SK-N-SH (cell line): Measurements from ENCODE around the gene PTPN2. TPM values are rescaled to one million over a fixed set of nuclear protein-coding genes. Genes with fewer than 3 reads are reported as not detected.

Source experiments
- CTCF ChIA-PET: fragments of 300-600, 350-600 bp; formaldehyde crosslinking; extraction: SDS; loops from one replicate; lab custom pipeline; 2021; lab: Yijun Ruan, JAX
- POLR2A ChIA-PET: fragments of 350-600 bp; sonication (Branson Sonifier 250); formaldehyde crosslinking; extraction: SDS; loops from one replicate; lab custom pipeline; 2020; ENCODE audit warnings: antibody characterized with exemption, inconsistent platforms; lab: Yijun Ruan, JAX
- DNase-seq: peaks from one replicate; pipeline ENCODE4 v3.0.0; 2012
- H2AFZ ChIP-seq: fragments of 200-600 bp; sonication (generic); 2 replicates; pipeline ENCODE4 v1.8.1; 2016; ENCODE audit warnings: antibody characterized with exemption, mild to moderate bottlenecking, low read depth
- H3F3A ChIP-seq: fragments of 200-600 bp; sonication (generic); replicated peaks from 2 replicates; pipeline ENCODE3; 2016; ENCODE audit warnings: antibody characterized with exemption, mild to moderate bottlenecking; ENCODE audit not compliant: insufficient read depth
- H3K27ac ChIP-seq, 2 experiments: fragments of 200-500 bp in 1 of 2; fragments of 200-600 bp in 1 of 2; sonication (Bioruptor generic) in 1 of 2; sonication (generic), shearing (Covaris generic) in 1 of 2; 2 replicates each; pipeline versions ENCODE4 v1.5.1 to v1.6.1; 2014 to 2016; ENCODE audit warnings: low read depth in 2 of 2, inconsistent platforms in 1 of 2, low read length in 1 of 2, mild to moderate bottlenecking in 1 of 2, mixed read lengths in 1 of 2
- H3K27me3 ChIP-seq: fragments of 200-600 bp; sonication (generic), shearing (Covaris generic); 2 replicates; pipeline ENCODE4 v1.6.1; 2016; ENCODE audit warnings: mixed run types; ENCODE audit not compliant: insufficient read depth
- H3K36me3 ChIP-seq, 2 experiments: fragments of 200-500 bp in 1 of 2; fragments of 200-600 bp in 1 of 2; sonication (Bioruptor generic) in 1 of 2; sonication (generic) in 1 of 2; replicated peaks in 1 of 2; 2 replicates each; pipeline versions ENCODE3 to v1.5.1; 2014 to 2016; ENCODE audit warnings: low read length in 1 of 2, mild to moderate bottlenecking in 1 of 2; ENCODE audit not compliant: insufficient read depth in 2 of 2, control insufficient read depth in 1 of 2
- H3K4me1 ChIP-seq, 2 experiments: fragments of 200-500 bp in 1 of 2; fragments of 200-600 bp in 1 of 2; sonication (Bioruptor generic) in 1 of 2; sonication (generic), shearing (Covaris generic) in 1 of 2; 2 replicates each; pipeline versions ENCODE4 v1.5.1 to v1.6.1; 2014 to 2016; ENCODE audit warnings: low read depth in 1 of 2, low read length in 1 of 2, mixed run types in 1 of 2; ENCODE audit not compliant: insufficient read depth in 2 of 2, control insufficient read depth in 1 of 2
- H3K4me2 ChIP-seq: fragments of 200-600 bp; sonication (generic), shearing (Covaris generic); 2 replicates; pipeline ENCODE4 v1.6.1; 2017; ENCODE audit warnings: mixed run types
- H3K4me3 ChIP-seq, 2 experiments: fragments of 200-500 bp in 1 of 2; fragments of 200-600 bp in 1 of 2; sonication (Bioruptor generic) in 1 of 2; sonication (generic), shearing (Covaris generic) in 1 of 2; 2 replicates each; pipeline versions ENCODE4 v1.5.1 to v1.8.1; 2014 to 2016; ENCODE audit warnings: low read depth in 2 of 2, inconsistent platforms in 1 of 2, low read length in 1 of 2, mild to moderate bottlenecking in 1 of 2, mixed read lengths in 1 of 2, moderate library complexity in 1 of 2
- H3K79me2 ChIP-seq: fragments of 200-600 bp; sonication (generic); 2 replicates; pipeline ENCODE4 v1.8.1; 2017; ENCODE audit warnings: mild to moderate bottlenecking; ENCODE audit not compliant: insufficient read depth
- H3K9ac ChIP-seq: fragments of 200-600 bp; sonication (generic); 2 replicates; pipeline ENCODE4 v1.6.1; 2017; ENCODE audit warnings: mixed run types
- H3K9me2 ChIP-seq: fragments of 200-600 bp; sonication (generic); 2 replicates; pipeline ENCODE4 v1.6.1; 2017; ENCODE audit warnings: mixed run types
- H3K9me3 ChIP-seq: fragments of 200-600 bp; sonication (generic); 2 replicates; pipeline ENCODE4 v1.6.1; 2017; ENCODE audit warnings: mixed run types, mild to moderate bottlenecking, moderate library complexity
- H4K20me1 ChIP-seq: fragments of 200-600 bp; sonication (generic); 2 replicates; pipeline ENCODE4 v1.6.1; 2017; ENCODE audit warnings: mild to moderate bottlenecking, mixed run types; ENCODE audit not compliant: insufficient read depth
- ELF1 ChIP-seq: IDR thresholded peaks from 2 replicates; pipeline ENCODE4 v1.4.0; 2012
- FOXJ3 ChIP-seq: sonication (generic); formaldehyde crosslinking; IDR thresholded peaks from 2 replicates; pipeline ENCODE4 v1.5.1; 2020; ENCODE audit warnings: mild to moderate bottlenecking, missing genetic modification reagents
- FOXM1 ChIP-seq: IDR thresholded peaks from 2 replicates; pipeline ENCODE4 v1.4.0; 2012; ENCODE audit warnings: low read depth, mild to moderate bottlenecking
- GABPA ChIP-seq: IDR thresholded peaks from 2 replicates; pipeline ENCODE4 v1.4.0; 2012; ENCODE audit warnings: low read depth, mild to moderate bottlenecking
- JUND ChIP-seq: IDR thresholded peaks from 2 replicates; pipeline ENCODE4 v1.4.0; 2012
- NFIC ChIP-seq: IDR thresholded peaks from 2 replicates; pipeline ENCODE4 v1.4.0; 2012; ENCODE audit warnings: borderline replicate concordance
- POLR2AphosphoS5 ChIP-seq: IDR thresholded peaks from 2 replicates; pipeline ENCODE4 v1.6.1; 2012; ENCODE audit warnings: low read depth, low read length
- RAD21 ChIP-seq: IDR thresholded peaks from 2 replicates; pipeline ENCODE4 v1.6.1; 2012; ENCODE audit warnings: mild to moderate bottlenecking, low read length
- RCOR1 ChIP-seq: fragments of 150-350 bp; IDR thresholded peaks from 2 replicates; pipeline ENCODE4 v1.6.1; 2017; ENCODE audit warnings: antibody characterized with exemption, low read length
- RFX5 ChIP-seq: IDR thresholded peaks from 2 replicates; pipeline ENCODE4 v1.6.1; 2012; ENCODE audit warnings: mild to moderate bottlenecking, improper control_type of control experiment, low read length
- SIN3A ChIP-seq: IDR thresholded peaks from 2 replicates; pipeline ENCODE4 v1.6.1; 2012; ENCODE audit warnings: low read depth, mild to moderate bottlenecking, low read length, moderate library complexity, borderline replicate concordance
- USF2 ChIP-seq: fragments of 150-350 bp; IDR thresholded peaks from 2 replicates; pipeline ENCODE4 v1.6.1; 2017; ENCODE audit warnings: antibody characterized with exemption, low read length, low read depth, borderline replicate concordance
- WGBS: methylation state at CpG from one replicate; pipeline ENCODE4 v1.1.6; 2017; ENCODE audit warnings: low lambda C conversion rate; 5-methylcytosine and 5-hydroxymethylcytosine counted together
- polyA plus RNA-seq, 3 experiments: library from polyadenylated mRNA; depleted of rRNA; stranded (reverse); fragments of >200 nt; gene quantifications; 2 replicates each; pipeline ENCODE4 v1.2.3, GENCODE V29; 2012
- TF ChIP-seq, protein P1 (sequence below): IDR thresholded peaks from 2 replicates; pipeline ENCODE4; 2012

The PTPN2 gene
- polyA plus RNA-seq, 1 of the 3 experiments (the other 2 are of a cell fraction) = 11.2 TPM

GRCh38 chr18:12820506-12820905 lies 63.5 kb downstream of the PTPN2 start:
- H3K4me1 ChIP-seq = peaks cover 0 to 6% of the 10 kb centered on the region in 2 experiments; a peak in 1 of 4 replicates
- H3K4me2 ChIP-seq = no peak overlapping the region
- no peaks in the 10 kb centered on the region for H3K79me2 ChIP-seq
- H2AFZ ChIP-seq = no peak overlapping the region
- no peak overlapping the region for H3K9ac ChIP-seq
- H3K9me2 ChIP-seq = no peaks in the 10 kb centered on the region
- peaks cover 12 to 14% of the 10 kb centered on the region in 2 experiments for H3K36me3 ChIP-seq
- H3K4me3 ChIP-seq = no peak overlapping the region
- ChIA-PET CTCF (interaction anchor here (0.7 to 1.0 kb wide), 2 partner anchors 14 to 77 kb away, joined by 3 read pairs; no protein-coding TSS in a partner anchor), POLR2A (no interaction called here)
- DNase-seq = no peak
- H3K27me3 ChIP-seq = no peaks in the 10 kb centered on the region
- no peaks in the 10 kb centered on the region for H3K9me3 ChIP-seq
- no peak overlapping the region for H3K27ac ChIP-seq
- peaks cover 3% of the 10 kb centered on the region for H3F3A ChIP-seq
- TF ChIP-seq USF2 = no peak
- no peak for TF ChIP-seq RAD21
- no peak for TF ChIP-seq POLR2AphosphoS5
- no peaks in the 10 kb centered on the region for H4K20me1 ChIP-seq
- WGBS = 83% methylated on average over 6 of the region's 6 CpGs

GRCh38 chr18:12819841-12820240 lies 64.2 kb downstream of the PTPN2 start:
- H3F3A ChIP-seq = peaks cover 3% of the 10 kb centered on the region
- H3K36me3 ChIP-seq = peaks cover 7 to 15% of the 10 kb centered on the region in 2 experiments
- ChIA-PET CTCF (interaction anchor here (0.7 kb wide), 1 partner anchor 76 kb away, joined by 3 read pairs; no protein-coding TSS in a partner anchor), POLR2A (no interaction called here)
- H3K9ac ChIP-seq = no peak overlapping the region
- no peak overlapping the region for H3K4me2 ChIP-seq
- no peaks in the 10 kb centered on the region for H3K27me3 ChIP-seq
- H3K4me1 ChIP-seq = peaks cover 0 to 6% of the 10 kb centered on the region in 2 experiments; a peak in 1 of 4 replicates
- H3K9me2 ChIP-seq = no peaks in the 10 kb centered on the region
- H3K27ac ChIP-seq = no peak overlapping the region
- no peaks in the 10 kb centered on the region for H4K20me1 ChIP-seq
- no peak for TF ChIP-seq FOXM1
- no peak for TF ChIP-seq JUND
- no peak for TF ChIP-seq RFX5
- TF ChIP-seq GABPA = no peak
- TF ChIP-seq SIN3A = no peak
- no peak for TF ChIP-seq FOXJ3 (CRISPR knock-in tag)
- no peak overlapping the region for H3K4me3 ChIP-seq
- no peak overlapping the region for H2AFZ ChIP-seq
- H3K79me2 ChIP-seq = no peaks in the 10 kb centered on the region
- no peak for DNase-seq
- 98% methylated on average over 5 of the region's 5 CpGs for WGBS
- no peaks in the 10 kb centered on the region for H3K9me3 ChIP-seq

DNA sequence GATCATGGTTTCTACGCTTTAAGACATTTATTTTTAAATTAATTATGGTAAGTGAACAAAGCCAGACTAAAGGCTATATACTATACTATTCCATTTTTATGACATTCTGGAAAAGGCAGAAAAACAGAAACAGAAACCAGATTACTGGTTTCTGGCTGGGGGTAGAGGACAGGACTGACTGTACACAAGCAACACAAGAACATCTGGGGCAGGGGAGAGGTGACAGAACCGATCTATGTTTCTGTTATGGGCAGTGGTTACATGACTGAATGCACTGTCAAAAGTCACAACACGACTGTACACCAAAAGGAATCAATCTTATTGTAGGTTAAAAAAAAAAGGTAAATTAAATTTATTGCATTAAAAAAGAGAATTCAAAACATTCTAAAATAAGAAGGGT lies 64.7 kb downstream of the PTPN2 start:
- Histone ChIP-seq H3K4me3 (no peak overlapping the region), H3K9me2 (no peaks in the 10 kb centered on the region)
- WGBS = 90% methylated on average over 3 of the region's 3 CpGs
- TF ChIP-seq JUND = no peak
- TF ChIP-seq RCOR1 = no peak
- TF ChIP-seq ELF1 = no peak
- TF ChIP-seq, protein P1, sequence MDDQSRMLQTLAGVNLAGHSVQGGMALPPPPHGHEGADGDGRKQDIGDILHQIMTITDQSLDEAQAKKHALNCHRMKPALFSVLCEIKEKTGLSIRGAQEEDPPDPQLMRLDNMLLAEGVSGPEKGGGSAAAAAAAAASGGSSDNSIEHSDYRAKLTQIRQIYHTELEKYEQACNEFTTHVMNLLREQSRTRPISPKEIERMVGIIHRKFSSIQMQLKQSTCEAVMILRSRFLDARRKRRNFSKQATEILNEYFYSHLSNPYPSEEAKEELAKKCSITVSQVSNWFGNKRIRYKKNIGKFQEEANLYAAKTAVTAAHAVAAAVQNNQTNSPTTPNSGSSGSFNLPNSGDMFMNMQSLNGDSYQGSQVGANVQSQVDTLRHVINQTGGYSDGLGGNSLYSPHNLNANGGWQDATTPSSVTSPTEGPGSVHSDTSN = no peak
- TF ChIP-seq NFIC = no peak
- TF ChIP-seq POLR2AphosphoS5 = no peak
- TF ChIP-seq, all 33 proteins: peak for 0
- DNase-seq = no peak
- ChIA-PET CTCF (no interaction called here), POLR2A (no interaction called here)
- no peak overlapping the region for H3K9ac ChIP-seq
- H3K4me1 ChIP-seq = peaks cover 0 to 6% of the 10 kb centered on the region in 2 experiments; a peak in 1 of 4 replicates
- H3K9me3 ChIP-seq = no peaks in the 10 kb centered on the region
- H3K36me3 ChIP-seq = peaks cover 7 to 16% of the 10 kb centered on the region in 2 experiments
- no peak overlapping the region for H2AFZ ChIP-seq
- H4K20me1 ChIP-seq = no peaks in the 10 kb centered on the region
- peaks cover 3% of the 10 kb centered on the region for H3F3A ChIP-seq
- no peak overlapping the region for H3K4me2 ChIP-seq
- no peaks in the 10 kb centered on the region for H3K79me2 ChIP-seq
- H3K27ac ChIP-seq = no peak overlapping the region
- no peaks in the 10 kb centered on the region for H3K27me3 ChIP-seq
